ENCODE results near the gene CCR9. TPM values are rescaled to one million over a fixed set of nuclear protein-coding genes. Genes with fewer than 3 reads are reported as not detected.

Gene CCR9
- total RNA-seq, 1 donor from 2014 or later: not detected

Small RNAs within 50 kb of the gene (small RNA-seq; reads per million reads assigned to genes)
- not detected for gene RF00019 (ENCODE audit: low replicate concordance)

Other genes with a start within 250 kb of the CCR9 start
- gene SACM1L, start 197.1 kb upstream of the CCR9 start, total RNA-seq: 45.5 TPM
- 0.39 TPM for gene SLC6A20, start 90.0 kb upstream of the CCR9 start, total RNA-seq
- gene LZTFL1, start 44.4 kb upstream of the CCR9 start, total RNA-seq: 13.2 TPM
- 0.39 TPM for gene CXCR6, start 56.9 kb downstream of the CCR9 start, total RNA-seq
- gene FYCO1, start 109.3 kb downstream of the CCR9 start, total RNA-seq: 22.9 TPM
- gene XCR1, start 140.9 kb downstream of the CCR9 start, total RNA-seq: 0.39 TPM